OCI-LY7 (cell line): Measurements from ENCODE around the gene LCE2C. TPM values are rescaled to one million over a fixed set of nuclear protein-coding genes. Genes with fewer than 3 reads are reported as not detected.

ENCODE experiments used
- BruUV-seq: library from RNA; stranded (reverse); fragments of 400-500 nt; replicated peaks from 2 replicates; lab custom pipeline; 2021; lab: Mats Ljungman, UMichigan
- CTCF ChIA-PET: fragments of 300-600 bp; sonication (Branson Sonifier 250); formaldehyde crosslinking; loops from one replicate; lab custom pipeline; 2022; ENCODE audit warnings: antibody characterized with exemption; ENCODE audit not compliant: unreplicated experiment; lab: Charles Lee
- POLR2A ChIA-PET: fragments of 300-600 bp; sonication (Branson Sonifier 250); formaldehyde crosslinking; loops from one replicate; lab custom pipeline; 2022; ENCODE audit warnings: antibody characterized with exemption; lab: Charles Lee
- DNase-seq: peaks from one replicate; pipeline ENCODE4 v3.0.0-alpha.2; 2015; ENCODE audit warnings: low spot score
- H2AFZ ChIP-seq: fragments of 200-600 bp; sonication (generic), shearing (Covaris generic); 2 replicates; pipeline ENCODE4 v1.6.1; 2014; ENCODE audit warnings: mild to moderate bottlenecking, antibody characterized with exemption, low read length, moderate library complexity
- H3K27ac ChIP-seq: fragments of 200-600 bp; sonication (generic); 2 replicates; pipeline ENCODE4 v1.5.1; 2014; ENCODE audit warnings: mixed run types, low read depth, mild to moderate bottlenecking, moderate library complexity, low read length, inconsistent platforms; ENCODE audit not compliant: poor library complexity, severe bottlenecking
- H3K36me3 ChIP-seq: fragments of 200-600 bp; sonication (generic); 2 replicates; pipeline ENCODE4 v1.6.1; 2014; ENCODE audit warnings: mild to moderate bottlenecking, antibody characterized with exemption, low read length, moderate library complexity, mixed read lengths; ENCODE audit not compliant: insufficient read depth
- H3K4me1 ChIP-seq: fragments of 200-600 bp; sonication (generic); 2 replicates; pipeline ENCODE4 v1.5.1; 2014; ENCODE audit warnings: mild to moderate bottlenecking, low read length; ENCODE audit not compliant: insufficient read depth, poor library complexity, severe bottlenecking
- H3K4me2 ChIP-seq: fragments of 200-600 bp; sonication (generic); 2 replicates; pipeline ENCODE4 v1.6.1; 2014; ENCODE audit warnings: mild to moderate bottlenecking, low read length
- H3K4me3 ChIP-seq: fragments of 200-600 bp; sonication (generic); 2 replicates; pipeline ENCODE4 v1.5.1; 2014; ENCODE audit warnings: mild to moderate bottlenecking, low read depth, low read length; ENCODE audit not compliant: poor library complexity, severe bottlenecking
- H3K79me2 ChIP-seq: fragments of 200-600 bp; sonication (generic); 2 replicates; pipeline ENCODE4 v1.6.1; 2016; ENCODE audit warnings: low read depth, mild to moderate bottlenecking, low read length, moderate library complexity, mixed read lengths; ENCODE audit not compliant: insufficient read depth
- H3K9me2 ChIP-seq: fragments of 200-600 bp; sonication (generic); 2 replicates; pipeline ENCODE4 v1.6.1; 2016; ENCODE audit warnings: mild to moderate bottlenecking, low read length, mixed read lengths; ENCODE audit not compliant: insufficient read depth
- H3K9me3 ChIP-seq: fragments of 200-600 bp; sonication (generic); 2 replicates; pipeline ENCODE4 v1.6.1; 2014; ENCODE audit warnings: mild to moderate bottlenecking, mixed run types, low read length, mixed read lengths
- H4K20me1 ChIP-seq: fragments of 200-600 bp; sonication (generic); 2 replicates; pipeline ENCODE4 v1.6.1; 2014; ENCODE audit warnings: mild to moderate bottlenecking, antibody characterized with exemption, low read length, moderate library complexity, mixed read lengths; ENCODE audit not compliant: insufficient read depth
- CTCF ChIP-seq: fragments of 200-600 bp; sonication (generic); conservative IDR thresholded peaks from 2 replicates; pipeline ENCODE4 v1.5.1; 2014; ENCODE audit warnings: mild to moderate bottlenecking, antibody characterized with exemption, low read length, moderate library complexity, mixed read lengths
- EZH2phosphoT487 ChIP-seq: fragments of 200-600 bp; sonication (generic); IDR thresholded peaks from 2 replicates; pipeline ENCODE4 v1.6.1; 2018; ENCODE audit warnings: low read depth, borderline replicate concordance, mild to moderate bottlenecking, mixed run types, antibody characterized with exemption, low read length, moderate library complexity, mixed read lengths
- intact Hi-C: fragments of 100-400 bp; cut with micrococcal nuclease; formaldehyde crosslinking; loops from one replicate; pipeline ENCODE4 v1.10.0; 2022; ENCODE audit not compliant: unreplicated experiment
- total RNA-seq, 2 experiments: library from RNA; depleted of rRNA in 1 of 2; stranded (reverse); fragments of >200 nt in 1 of 2; shearing (Covaris generic) in 1 of 2; gene quantifications; 2 replicates each; pipeline ENCODE4 v1.2.3, GENCODE V29; 2014 to 2022

The LCE2C gene
- total RNA-seq, 2 experiments from 2014 or later = not detected

- Histone ChIP-seq H3K4me2 (no peak overlapping the region), H3K36me3 (no peaks in the 10 kb centered on the region), H3K4me3 (no peak overlapping the region), H3K79me2 (no peaks in the 10 kb centered on the region), H3K9me2 (no peaks in the 10 kb centered on the region), H3K4me1 (no peaks in the 10 kb centered on the region), H2AFZ (no peak overlapping the region), H3K27ac (no peak overlapping the region), H3K9me3 (no peaks in the 10 kb centered on the region), H4K20me1 (no peaks in the 10 kb centered on the region)
- no peak for TF ChIP-seq CTCF
- TF ChIP-seq EZH2phosphoT487 = no peak
- POLR2A ChIA-PET = no interaction called here
- intact Hi-C loops = no loop called here
- CTCF ChIA-PET = no interaction called here
- BruUV-seq = no TSS peak
- no peak for DNase-seq
Observed at GRCh38 chr1:152646656-152647055, 28.4 kb upstream of the LCE2C start.

- Histone ChIP-seq H3K9me3 (no peaks in the 10 kb centered on the region), H3K36me3 (no peaks in the 10 kb centered on the region)
- BruUV-seq = no TSS peak
Observed at GRCh38 chr1:152654110-152654509, 21.0 kb upstream of the LCE2C start.

More at GRCh38 chr1:152654110-152654509, 21.0 kb upstream of the LCE2C start:
- Histone ChIP-seq H4K20me1 (no peaks in the 10 kb centered on the region), H3K9me2 (no peaks in the 10 kb centered on the region), H3K27ac (no peak overlapping the region), H3K4me1 (no peaks in the 10 kb centered on the region), H2AFZ (no peak overlapping the region), H3K4me2 (no peak overlapping the region), H3K79me2 (no peaks in the 10 kb centered on the region), H3K4me3 (no peak overlapping the region)
- ChIA-PET CTCF (no interaction called here), POLR2A (no interaction called here)
- peak; percentile 55 for DNase-seq
- intact Hi-C loops = no loop called here
- TF ChIP-seq EZH2phosphoT487 (no peak), CTCF (peak; percentile 92)
